NCI-H774 (cell line): ENCODE results near the gene DNASE1L2.
A peak's percentile ranks its signal among the peaks of the same experiment; 100 is the strongest.

Experiments
- DNase-seq: peaks from one replicate; lab custom pipeline; 2025; lab: John Stamatoyannopoulos, UW

DNASE1L2 gene

GRCh38 chr16:2223942-2224486, 12.2 kb upstream of the DNASE1L2 start:
- DNase-seq: no peak

GRCh38 chr16:2226245-2226793, 9.9 kb upstream of the DNASE1L2 start:
- DNase-seq: no peak

- no peak for DNase-seq
Measured at GRCh38 chr16:2226918-2227317, 9.3 kb upstream of the DNASE1L2 start.

- DNase-seq: no peak
Measured at GRCh38 chr16:2228161-2228824, 8.0 kb upstream of the DNASE1L2 start.

GRCh38 chr16:2229091-2229490, 7.2 kb upstream of the DNASE1L2 start:
- no peak for DNase-seq

GRCh38 chr16:2229632-2230250, 6.5 kb upstream of the DNASE1L2 start:
- DNase-seq: no peak

GRCh38 chr16:2230376-2230775, 5.9 kb upstream of the DNASE1L2 start:
- no peak for DNase-seq

GRCh38 chr16:2231016-2231931, 5.0 kb upstream of the DNASE1L2 start:
- no peak for DNase-seq

GRCh38 chr16:2232094-2232990, 3.9 kb upstream of the DNASE1L2 start:
- DNase-seq: no peak

GRCh38 chr16:2233046-2233775, 3.0 kb upstream of the DNASE1L2 start:
- no peak for DNase-seq

- peak; percentile 76 for DNase-seq
Measured at GRCh38 chr16:2233872-2234812, 2.1 kb upstream of the DNASE1L2 start.

GRCh38 chr16:2234813-2235170, 1.5 kb upstream of the DNASE1L2 start:
- DNase-seq: no peak

GRCh38 chr16:2235234-2235651, 1.0 kb upstream of the DNASE1L2 start:
- DNase-seq: no peak

GRCh38 chr16:2235695-2236336, 428 bp upstream of the DNASE1L2 start:
- DNase-seq: no peak

- no peak for DNase-seq
Measured at GRCh38 chr16:2237102-2237482, 848 bp downstream of the DNASE1L2 start.

- DNase-seq: no peak
Measured at GRCh38 chr16:2237493-2238149, 1.4 kb downstream of the DNASE1L2 start.

GRCh38 chr16:2238150-2238837, 2.0 kb downstream of the DNASE1L2 start:
- DNase-seq: no peak
